Measurements from ENCODE around the gene KRTAP5-11.

- TF ChIP-seq, protein P1, sequence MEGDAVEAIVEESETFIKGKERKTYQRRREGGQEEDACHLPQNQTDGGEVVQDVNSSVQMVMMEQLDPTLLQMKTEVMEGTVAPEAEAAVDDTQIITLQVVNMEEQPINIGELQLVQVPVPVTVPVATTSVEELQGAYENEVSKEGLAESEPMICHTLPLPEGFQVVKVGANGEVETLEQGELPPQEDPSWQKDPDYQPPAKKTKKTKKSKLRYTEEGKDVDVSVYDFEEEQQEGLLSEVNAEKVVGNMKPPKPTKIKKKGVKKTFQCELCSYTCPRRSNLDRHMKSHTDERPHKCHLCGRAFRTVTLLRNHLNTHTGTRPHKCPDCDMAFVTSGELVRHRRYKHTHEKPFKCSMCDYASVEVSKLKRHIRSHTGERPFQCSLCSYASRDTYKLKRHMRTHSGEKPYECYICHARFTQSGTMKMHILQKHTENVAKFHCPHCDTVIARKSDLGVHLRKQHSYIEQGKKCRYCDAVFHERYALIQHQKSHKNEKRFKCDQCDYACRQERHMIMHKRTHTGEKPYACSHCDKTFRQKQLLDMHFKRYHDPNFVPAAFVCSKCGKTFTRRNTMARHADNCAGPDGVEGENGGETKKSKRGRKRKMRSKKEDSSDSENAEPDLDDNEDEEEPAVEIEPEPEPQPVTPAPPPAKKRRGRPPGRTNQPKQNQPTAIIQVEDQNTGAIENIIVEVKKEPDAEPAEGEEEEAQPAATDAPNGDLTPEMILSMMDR (IDR thresholded peaks at IDR 0.05; ENCODE audit: extremely low read depth in 1 of 2, insufficient read depth in 1 of 2, low read depth in 1 of 2, low read length in 2 of 2) = no peak
- TF ChIP-seq POLR2A (IDR thresholded peaks at IDR 0.05; ENCODE audit: low read depth, low read length) = no peak
- no peak for TF ChIP-seq EZH2 (IDR thresholded peaks at IDR 0.05; ENCODE audit: borderline replicate concordance, low read depth, low read length, severe bottlenecking)
- no peak for TF ChIP-seq POLR2AphosphoS5 (IDR thresholded peaks at IDR 0.05; ENCODE audit: insufficient read depth, low read depth, low read length)
These were observed 25.4 kb downstream of the KRTAP5-11 start for GRCh38 chr11:71557257-71557656.
